LoVo (cell line): ENCODE data around the gene PARD3.
A peak's percentile ranks its signal among the peaks of the same experiment; 100 is the strongest.

Experiments
- DNase-seq: peaks from one replicate; pipeline ENCODE4 v3.0.0-alpha.2; 2016; ENCODE audit warnings: low spot score

PARD3 gene

DNA sequence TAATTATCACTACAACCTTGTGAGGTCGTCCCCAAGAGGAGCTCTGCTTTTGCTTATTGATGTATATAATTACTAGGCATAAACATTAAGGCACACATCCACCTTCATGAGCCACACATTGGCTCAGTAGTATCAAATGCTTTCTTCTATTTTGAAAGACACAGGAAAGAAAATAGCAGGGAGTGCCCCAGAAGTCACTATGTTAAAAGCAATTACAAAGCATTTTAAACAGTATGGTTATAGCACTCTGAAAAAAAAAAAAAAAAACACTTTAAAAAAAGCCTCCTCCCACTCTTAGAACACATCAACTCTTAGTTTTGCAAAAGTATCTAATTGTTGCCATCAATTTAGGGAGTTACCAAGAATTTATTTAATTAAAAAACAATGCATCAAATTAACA, 474.2 kb downstream of the PARD3 start:
- DNase-seq: no peak

DNA sequence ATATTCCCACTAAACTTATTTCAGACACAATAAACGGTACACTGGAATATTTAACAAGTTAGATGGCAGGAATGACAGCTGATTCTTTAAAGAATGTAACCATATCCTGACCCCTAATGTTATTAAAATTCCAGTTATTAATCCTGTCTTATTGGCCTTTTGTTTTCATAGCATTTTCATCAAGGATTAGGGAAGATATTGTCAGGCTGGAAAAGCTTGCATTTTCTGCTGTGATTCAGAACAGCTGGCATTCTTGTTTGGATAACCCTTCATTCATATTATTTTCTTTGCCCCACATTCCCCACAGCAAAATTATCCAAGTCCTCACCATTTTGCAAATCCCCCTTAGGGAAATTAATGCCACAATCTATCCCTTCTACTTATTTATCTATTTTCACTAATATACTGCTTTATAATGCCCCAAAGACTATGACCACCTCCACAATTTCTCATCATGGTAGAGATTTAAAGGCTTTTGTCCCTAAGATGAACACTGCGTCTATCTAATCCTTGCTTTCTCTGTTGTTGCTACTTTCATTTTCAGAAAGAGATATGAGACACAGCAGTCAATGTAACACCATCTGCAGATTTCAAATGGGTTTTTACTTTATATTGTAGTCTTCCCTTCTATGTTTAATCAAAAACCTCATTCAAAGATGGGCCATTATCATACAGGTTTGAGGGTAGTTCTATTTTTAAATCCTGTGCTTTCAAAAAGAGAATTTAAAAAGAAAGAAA, 475.1 kb downstream of the PARD3 start:
- no peak for DNase-seq

DNA sequence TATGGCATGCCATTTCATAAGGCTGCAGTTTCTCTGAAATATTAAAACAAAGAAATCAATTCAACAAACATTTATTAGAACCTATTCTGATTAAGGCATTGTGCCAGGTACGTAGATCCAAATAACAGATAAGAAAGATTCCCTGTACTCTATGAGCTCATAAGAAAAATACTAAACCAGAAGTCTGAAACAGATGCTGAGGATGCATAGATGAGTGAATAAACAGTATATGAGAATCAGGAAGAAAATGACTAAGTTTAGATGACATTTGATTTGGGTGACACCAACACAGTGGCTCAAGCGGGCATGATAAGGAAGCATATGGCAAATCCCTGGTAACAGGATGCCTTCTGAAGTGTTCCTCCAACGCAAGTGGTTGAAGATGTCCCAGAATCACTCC, 477.2 kb downstream of the PARD3 start:
- no peak for DNase-seq

DNA sequence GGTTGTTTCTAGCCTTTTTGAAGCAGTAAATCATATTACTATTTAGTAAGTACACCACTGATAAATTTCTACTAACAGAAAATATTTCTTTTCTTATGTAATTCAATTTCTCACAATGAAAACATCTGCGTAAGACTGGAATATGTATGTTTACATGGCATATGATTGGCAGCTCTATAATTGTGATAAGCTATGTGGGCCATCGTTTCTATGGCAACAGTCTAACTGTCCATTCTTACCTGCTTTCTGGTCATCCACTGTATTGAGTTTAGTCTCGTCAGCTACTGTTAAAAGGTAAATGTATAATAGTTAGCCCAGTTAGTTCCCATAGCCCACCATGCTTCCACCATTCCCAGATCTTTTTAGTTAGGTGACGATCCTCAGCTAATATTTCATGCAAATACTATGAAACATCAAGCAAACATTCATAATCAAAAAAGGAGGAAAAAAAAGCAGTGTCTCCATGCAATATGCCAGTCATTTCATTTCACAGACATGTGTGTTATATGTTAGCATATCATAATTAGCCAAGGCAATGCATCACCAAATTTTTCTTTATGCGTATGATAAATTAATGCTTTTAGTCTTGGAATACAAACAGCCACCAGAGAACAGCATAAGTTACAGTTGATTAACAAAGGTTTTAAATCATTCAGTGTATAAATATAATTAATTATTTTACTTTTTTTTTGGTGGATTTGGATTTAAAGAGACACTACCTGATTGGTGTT, 479.0 kb downstream of the PARD3 start:
- DNase-seq: no peak

DNA sequence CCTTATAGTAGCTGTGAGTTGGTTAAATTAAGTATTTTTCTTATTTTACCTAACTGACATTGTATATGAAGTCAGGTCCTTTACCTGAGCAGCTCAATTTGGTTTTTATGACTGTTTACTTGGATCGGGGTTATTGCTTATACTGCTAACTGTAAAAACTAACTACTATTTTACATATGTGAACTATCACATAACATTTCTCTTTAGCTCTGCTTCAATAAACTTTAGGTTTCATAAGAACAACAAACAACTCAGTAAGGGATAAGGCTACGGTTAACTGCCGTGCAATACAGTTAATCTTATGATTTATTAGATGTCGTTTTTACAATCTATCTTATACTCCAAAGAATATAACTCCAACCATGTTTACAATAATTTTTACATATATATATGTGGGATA, 480.2 kb downstream of the PARD3 start:
- DNase-seq: no peak

DNA sequence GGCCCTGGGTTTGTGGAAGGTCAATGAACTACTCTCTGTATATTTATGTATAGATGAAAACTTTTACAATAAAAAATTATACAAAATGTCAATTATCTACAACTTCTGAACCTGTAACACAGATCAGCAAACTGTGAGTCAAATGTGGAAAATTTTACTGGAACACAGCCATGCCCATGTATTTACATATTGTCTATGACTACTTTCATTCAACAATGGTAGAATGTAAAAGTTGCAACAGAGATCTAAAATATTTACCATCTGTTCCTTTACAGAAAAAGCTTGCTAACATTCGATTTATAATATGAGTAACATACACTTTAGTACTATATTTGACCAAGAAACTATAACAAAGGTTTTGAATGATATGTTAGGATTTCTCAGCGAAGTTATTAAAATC, 481.6 kb downstream of the PARD3 start:
- DNase-seq: no peak

DNA sequence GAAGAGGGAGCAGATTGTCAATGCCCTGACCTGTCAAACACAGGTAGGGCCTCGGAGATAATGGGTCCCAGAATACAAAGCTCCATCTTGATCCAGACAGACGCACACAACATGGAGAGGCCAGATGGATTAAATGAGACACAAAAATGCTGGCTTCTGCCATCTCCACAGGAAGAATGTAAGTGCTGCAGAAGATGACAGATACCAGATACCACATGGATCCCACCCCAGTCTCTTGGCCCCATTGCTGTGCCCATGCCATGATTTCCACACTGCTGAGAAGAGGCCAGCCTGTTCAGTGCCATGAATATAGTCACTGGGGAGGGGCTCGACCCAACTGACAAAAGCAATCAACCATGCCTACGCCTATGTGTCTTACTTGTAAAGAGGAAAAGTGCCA, 487.9 kb downstream of the PARD3 start:
- DNase-seq: no peak

DNA sequence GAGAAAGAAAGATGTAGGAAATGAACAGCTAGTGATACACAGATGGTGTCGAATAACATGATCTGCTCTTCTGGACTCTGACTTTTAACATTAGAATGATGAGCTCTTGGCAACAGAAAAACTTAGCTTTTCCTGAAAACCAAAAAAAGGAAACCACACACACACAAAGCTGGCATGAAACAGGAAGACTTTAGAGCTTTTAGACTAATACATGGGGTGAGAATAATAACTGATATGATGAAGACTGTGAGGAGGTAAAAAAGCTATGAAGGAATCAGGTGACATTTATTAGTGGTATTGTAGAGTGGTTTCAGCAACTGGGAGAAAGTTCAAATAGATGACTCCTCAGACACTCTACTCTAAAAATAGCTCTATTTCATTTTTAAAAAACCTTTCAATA, 491.9 kb downstream of the PARD3 start:
- DNase-seq: no peak

DNA sequence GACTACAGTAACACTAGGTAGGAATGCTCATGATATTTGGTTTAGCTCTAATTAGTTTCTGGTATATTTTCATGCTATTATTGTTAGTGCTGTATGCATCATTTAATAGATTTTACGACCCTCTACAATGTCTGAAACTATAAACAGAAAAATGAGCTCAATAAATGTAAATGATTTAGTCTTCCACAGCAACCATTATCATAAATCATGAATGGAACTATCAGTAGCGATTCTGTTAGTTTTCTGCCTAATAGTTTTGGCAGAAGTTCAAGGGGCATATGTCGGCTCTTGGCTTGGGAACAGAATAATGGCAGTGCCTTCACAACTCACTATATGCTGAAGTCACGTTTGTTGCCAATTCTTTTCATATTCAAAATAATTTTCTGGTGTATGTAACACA, 494.8 kb downstream of the PARD3 start:
- DNase-seq: no peak

DNA sequence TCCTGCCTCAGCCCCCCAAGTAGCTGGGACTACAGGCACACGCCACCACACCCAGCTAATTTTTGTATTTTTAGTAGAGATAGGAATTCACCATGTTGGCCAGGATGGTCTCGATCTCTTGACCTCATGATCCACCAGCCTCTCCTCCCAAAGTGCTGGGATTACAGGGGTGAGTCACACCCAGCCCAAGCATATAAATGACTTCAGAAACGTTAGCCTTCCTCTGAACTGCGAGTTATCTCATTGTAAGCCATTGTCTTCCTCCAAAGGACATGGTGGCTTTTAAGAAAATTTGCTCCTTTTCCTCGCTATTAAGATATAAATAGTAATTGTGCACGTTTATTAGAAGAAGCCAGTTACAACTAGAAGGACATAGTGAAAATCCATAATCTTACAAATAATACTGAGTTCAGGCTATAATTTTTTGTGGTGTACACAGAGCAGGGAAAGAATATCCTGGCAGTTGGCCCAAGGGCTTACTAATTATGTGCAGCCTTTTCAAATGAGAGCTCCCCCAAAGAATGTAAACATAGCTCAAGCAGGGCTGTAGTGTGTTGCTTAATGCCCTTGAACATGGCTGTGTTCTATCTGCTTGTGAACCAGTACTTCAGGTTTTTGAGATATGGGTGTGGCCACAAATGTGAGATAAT, 495.8 kb downstream of the PARD3 start:
- DNase-seq: peak; percentile 50

DNA sequence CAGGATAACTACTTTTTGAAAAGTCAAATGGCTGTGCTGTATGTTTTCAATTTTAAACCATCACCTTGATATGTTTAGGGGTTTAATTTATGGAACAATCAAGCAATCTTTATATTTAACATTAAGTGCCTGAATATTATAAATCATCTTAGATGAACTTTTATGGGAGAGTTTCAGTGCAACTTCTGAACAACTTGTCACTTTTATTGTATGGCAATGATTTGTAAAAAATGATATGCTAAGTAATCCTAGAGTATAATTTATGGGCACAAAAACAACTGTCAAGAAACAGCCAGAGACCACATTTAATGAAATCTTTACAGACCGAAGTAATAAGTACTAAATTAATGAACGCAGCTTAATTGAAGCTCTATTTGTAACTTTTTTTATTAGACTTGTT, 498.9 kb downstream of the PARD3 start:
- DNase-seq: no peak

DNA sequence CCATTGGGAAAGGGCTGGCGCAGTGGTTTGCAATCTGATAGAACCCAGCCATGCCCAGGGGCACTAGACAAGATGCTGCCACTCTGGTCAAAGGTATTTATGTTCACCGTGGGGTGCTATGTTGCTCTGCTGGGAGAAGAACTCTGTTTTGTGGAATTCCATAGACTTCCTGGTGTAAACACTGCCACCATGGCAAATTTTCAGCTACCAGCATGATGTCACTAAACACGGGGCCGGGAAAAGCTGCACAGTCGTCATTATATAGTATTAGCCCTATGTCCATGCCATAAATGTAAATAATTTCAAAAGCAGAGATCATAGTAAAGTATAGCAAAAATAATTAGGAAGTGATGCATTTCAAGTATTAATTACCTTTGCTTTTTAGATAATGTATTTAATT, 500.6 kb downstream of the PARD3 start:
- DNase-seq: no peak

DNA sequence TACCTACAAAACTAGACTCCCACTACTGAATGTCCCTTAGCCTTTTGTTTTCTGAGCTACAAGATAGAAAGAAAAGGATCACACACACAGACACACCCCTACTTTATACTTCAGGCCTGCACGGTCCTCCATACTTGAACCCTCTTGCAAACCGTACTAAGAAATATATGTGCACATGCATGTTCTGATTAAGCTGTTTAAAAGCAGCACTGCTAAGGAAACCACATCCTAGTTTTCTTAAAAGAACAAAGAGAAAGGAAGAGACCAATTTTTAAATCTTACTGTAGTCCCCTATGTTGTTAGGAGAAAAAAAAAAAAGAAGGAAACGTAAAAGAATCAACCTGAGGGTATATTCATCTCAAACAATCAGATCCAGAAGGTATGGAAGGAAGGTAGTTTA, 501.2 kb downstream of the PARD3 start:
- no peak for DNase-seq

DNA sequence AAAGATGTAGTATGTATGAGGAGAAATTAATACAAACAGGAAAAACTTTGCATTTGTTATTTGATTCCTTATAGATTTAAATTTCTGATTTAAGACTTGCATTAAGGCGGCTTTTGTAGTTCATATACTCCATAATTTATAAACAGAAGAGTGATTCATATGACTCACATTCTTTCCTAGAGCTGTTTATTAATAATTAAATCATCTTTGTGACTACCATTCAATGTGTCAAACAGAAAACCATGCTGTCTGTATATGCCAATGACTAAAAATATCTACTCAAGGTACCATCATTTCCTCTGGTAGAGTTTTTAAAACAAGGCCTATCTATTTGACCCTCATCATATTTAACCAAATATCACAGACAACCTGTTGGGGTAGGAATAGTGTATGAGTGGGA, 501.7 kb downstream of the PARD3 start:
- no peak for DNase-seq

DNA sequence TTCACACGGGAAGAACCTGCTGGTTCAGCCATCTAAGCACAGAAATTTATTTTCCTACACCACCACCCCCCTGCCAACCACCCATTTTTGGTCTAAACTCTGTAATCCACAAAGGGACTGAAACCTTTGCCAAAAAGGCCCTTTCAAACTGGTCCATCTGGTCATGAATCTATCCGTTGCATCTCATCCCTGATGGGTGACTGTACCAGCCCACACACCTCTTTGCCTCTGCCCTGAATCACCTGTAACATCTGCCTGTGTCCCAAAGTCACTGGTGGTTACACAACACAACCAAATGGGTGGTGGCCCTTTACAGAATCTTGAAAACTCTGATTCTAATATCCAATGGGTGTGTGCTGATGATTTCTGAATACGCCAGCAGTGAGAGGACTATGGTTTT, 503.4 kb downstream of the PARD3 start:
- no peak for DNase-seq

DNA sequence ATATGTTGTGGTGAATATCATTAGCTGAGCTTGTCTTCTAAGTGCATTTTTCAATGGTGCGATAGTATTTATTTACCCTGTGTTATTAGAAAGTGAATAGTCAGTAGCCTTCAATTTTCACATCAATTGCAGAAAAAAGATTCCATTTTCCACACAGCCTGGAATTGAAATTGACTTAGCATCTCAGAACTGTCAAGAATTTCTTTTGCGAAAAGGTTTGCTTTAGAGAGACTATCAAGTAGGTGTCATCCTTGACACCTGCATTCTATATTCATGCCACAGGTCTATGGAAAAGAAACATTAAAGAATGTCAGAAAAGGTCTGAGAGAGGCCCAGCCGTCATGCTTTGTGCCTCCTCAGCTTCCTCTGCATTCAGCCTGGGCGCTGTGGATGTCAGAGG, 504.9 kb downstream of the PARD3 start:
- DNase-seq: no peak

DNA sequence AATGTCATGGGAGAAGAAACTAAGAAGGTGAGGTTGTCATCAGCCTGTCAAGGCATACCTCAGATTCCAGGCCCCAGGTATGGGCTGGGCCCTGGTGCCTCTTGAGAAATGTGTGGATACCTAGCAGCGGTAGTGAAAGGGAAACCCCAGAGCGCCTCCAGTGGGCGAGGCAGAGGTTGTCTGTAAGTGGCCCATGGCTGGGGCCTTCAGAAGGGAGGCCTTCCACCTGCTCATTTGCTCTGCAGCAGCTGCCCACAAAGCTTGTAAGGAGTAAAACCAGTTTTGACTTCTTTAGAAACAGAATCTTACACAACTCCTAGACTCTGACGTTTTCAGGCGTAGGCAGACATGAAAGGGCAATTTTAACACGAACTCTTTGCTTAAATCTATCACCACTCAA, 509.9 kb downstream of the PARD3 start:
- DNase-seq: no peak

DNA sequence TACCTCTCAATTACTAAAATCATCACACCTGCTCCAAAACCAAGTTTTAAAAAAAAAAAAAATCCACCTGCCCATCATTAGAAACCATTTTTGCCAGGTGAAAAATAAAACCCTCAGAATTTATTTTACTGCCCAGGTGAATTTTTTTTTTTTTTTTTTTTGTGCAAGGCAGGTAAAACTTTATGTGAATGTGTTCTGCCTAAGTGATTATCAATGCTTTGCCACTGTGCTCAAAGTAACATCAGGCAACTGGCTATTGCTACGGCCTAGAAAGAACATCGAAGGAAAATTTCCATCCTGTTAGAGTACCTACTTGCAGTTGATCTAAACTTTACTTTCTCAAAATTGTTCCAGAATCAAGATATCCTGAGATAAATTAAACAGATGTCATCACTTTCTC, 512.1 kb downstream of the PARD3 start:
- DNase-seq: no peak

DNA sequence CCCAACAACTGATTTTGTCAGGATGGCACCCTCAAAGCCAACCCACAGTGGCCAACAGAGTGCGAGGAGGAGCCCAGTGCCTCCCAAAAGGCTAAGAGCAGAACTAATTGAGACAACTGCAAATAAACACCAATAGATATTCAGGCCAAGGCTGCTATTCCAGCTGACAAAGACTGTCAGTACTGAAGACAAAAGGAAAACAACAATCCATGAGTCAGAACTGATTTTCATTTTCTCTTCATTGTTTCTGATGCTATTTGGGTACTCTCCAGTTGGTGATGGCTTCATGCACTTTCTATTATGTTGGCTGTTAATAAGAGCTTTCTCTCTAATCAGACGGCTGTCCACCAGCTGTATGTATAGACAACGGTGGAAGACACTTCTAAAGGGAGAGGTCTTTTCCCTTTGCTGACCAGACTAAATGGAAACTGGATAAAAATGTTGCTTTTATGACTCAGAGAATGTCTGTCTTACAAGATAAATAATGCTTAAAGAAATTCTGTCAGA, 515.9 kb downstream of the PARD3 start:
- no peak for DNase-seq

DNA sequence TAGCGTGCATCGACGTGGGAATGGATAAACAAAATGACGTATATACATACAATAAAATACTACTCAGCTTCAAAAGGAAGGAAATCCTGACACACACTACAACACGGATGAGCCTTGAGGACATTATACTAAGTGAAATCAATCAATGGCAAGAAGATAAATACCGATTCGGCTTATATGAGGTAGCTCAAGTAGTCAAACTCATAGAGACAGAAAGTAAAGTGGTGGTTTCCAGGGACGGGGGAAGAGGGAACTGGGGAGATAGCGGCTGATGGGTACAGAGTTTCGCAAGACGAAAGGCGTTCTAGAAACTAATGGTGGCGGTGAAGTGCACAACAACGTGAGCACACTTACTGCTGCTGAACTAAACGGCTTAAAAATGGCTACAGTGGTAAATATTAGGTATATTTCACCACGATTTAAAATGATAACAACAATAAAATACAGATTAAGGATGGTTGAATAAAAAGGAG, 516.7 kb downstream of the PARD3 start:
- no peak for DNase-seq

DNA sequence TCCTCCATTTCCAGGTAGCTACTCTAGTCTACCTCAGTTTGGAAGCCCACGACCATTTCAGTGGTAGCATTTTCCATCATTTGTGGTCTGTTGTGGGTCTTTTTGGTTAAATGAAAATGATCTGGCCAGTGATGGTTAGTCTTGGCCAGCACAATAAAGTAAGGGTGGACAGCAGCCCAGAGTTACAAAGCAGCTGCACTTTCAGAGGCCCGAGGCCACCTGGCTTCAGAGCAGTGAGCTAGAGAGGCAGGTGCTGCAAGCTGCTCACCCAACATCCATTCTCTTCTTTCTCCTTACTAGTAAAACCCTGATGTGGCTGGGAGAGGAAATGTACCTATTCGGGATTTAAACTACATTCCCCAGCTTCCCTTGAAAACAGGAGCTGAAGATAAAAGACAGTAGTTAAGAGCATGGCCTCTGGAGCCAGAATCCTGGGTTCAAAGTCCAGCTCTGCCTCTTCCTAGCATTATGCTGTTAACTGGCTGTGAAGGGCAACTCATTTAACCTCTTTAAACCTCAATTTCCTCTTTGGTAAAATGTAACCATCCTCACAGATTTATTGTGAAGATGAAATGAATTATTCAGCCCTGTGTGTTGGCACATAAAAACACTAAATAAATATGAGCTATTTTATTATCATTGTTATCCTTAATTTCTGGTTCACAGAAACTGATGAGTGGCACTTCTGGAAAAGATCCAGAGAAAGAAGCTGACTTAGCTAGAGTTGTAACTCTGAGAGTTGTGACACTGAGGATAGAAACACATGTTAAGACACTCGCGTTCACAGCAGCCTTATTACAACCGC, 517.4 kb downstream of the PARD3 start:
- DNase-seq: no peak

DNA sequence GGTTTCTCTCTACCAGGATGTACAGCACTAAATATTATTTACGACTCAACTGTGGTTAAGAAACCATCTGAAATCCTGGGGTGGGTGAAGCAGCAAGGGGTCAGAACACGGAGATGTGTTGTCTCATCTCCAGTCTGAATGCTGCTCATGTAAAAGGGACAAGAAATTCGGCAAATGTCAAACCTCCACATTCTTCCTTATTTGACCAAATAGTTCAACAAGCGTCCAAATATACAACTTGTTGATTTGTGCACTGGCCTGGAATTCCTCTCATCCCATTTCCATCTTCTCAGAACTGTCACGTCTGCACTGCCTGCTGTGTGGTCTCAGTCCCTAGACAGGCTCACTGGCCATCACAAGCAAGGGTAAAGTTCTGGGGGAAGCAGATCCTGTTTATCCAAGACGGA, 520.0 kb downstream of the PARD3 start:
- DNase-seq: no peak
